Stimulated activated CD8-positive, alpha-beta memory T cell treated with anti-CD3 and anti-CD28 coated beads, Interleukin-15, amount 100 ng/mL, for 1 hour (primary cell): ENCODE measurements around the gene NOTCH2.
"Not testable (repeated sequence)": the region's sequence is repeated elsewhere in the genome, so short reads cannot be mapped to it uniquely, and the experiment has no call there.

Source experiments
- DNase-seq: peaks from one replicate; pipeline ENCODE4 v3.0.0-alpha.2; 2020; ENCODE audit warnings: low read depth

NOTCH2 gene

GRCh38 chr1:120068683-120069066 lies 787 bp downstream of the NOTCH2 start:
- DNase-seq: not testable (repeated sequence)

GRCh38 chr1:120048208-120048607 lies 21.3 kb downstream of the NOTCH2 start:
- DNase-seq: not testable (repeated sequence)

GRCh38 chr1:120041771-120042170 lies 27.7 kb downstream of the NOTCH2 start:
- DNase-seq: not testable (repeated sequence)

GRCh38 chr1:120032253-120032652 lies 37.2 kb downstream of the NOTCH2 start:
- DNase-seq: not testable (repeated sequence)

GRCh38 chr1:120023791-120024190 lies 45.7 kb downstream of the NOTCH2 start:
- not testable (repeated sequence) for DNase-seq

GRCh38 chr1:120014978-120015377 lies 54.5 kb downstream of the NOTCH2 start:
- DNase-seq: not testable (repeated sequence)

- not testable (repeated sequence) for DNase-seq
Measured at GRCh38 chr1:120008320-120008719, 61.1 kb downstream of the NOTCH2 start.

GRCh38 chr1:120007850-120008249 lies 61.6 kb downstream of the NOTCH2 start:
- not testable (repeated sequence) for DNase-seq

GRCh38 chr1:120001035-120001434 lies 68.4 kb downstream of the NOTCH2 start:
- DNase-seq: not testable (repeated sequence)

GRCh38 chr1:119996731-119997312 lies 72.6 kb downstream of the NOTCH2 start:
- not testable (repeated sequence) for DNase-seq

- not testable (repeated sequence) for DNase-seq
Measured at GRCh38 chr1:119995975-119996374, 73.5 kb downstream of the NOTCH2 start.

- DNase-seq: no peak
Measured at GRCh38 chr1:119988306-119989062, 81.0 kb downstream of the NOTCH2 start.

- no peak for DNase-seq
Measured at GRCh38 chr1:119987686-119988085, 81.8 kb downstream of the NOTCH2 start.

- DNase-seq: no peak
Measured at GRCh38 chr1:119987112-119987511, 82.3 kb downstream of the NOTCH2 start.

- no peak for DNase-seq
Measured at GRCh38 chr1:119986007-119986497, 83.4 kb downstream of the NOTCH2 start.

- DNase-seq: no peak
Measured at GRCh38 chr1:119984771-119985170, 84.7 kb downstream of the NOTCH2 start.

- DNase-seq: no peak
Measured at GRCh38 chr1:119981986-119982815, 87.3 kb downstream of the NOTCH2 start.

GRCh38 chr1:119981496-119981895 lies 88.0 kb downstream of the NOTCH2 start:
- no peak for DNase-seq

GRCh38 chr1:119978018-119978505 lies 91.4 kb downstream of the NOTCH2 start:
- no peak for DNase-seq

- not testable (repeated sequence) for DNase-seq
Measured at GRCh38 chr1:119977113-119977736, 92.2 kb downstream of the NOTCH2 start.

GRCh38 chr1:119975582-119976254 lies 93.7 kb downstream of the NOTCH2 start:
- DNase-seq: not testable (repeated sequence)
